Mammary epithelial cell (primary cell): ENCODE data around the gene ZNF507.

Experiments used
- CTCF ChIP-seq, 2 donors: IDR thresholded peaks in 1 of 2; conservative IDR thresholded peaks in 1 of 2; 2 replicates each; pipeline ENCODE4 v1.5.1; 2011 to 2012; ENCODE audit warnings: inconsistent platforms in 2 of 2, low read length in 2 of 2, mild to moderate bottlenecking in 2 of 2, control low read depth in 1 of 2, low read depth in 1 of 2; ENCODE audit not compliant: insufficient read depth in 1 of 2; ENCODE audit errors: extremely low read depth in 1 of 2
- EZH2 ChIP-seq: IDR thresholded peaks from 2 replicates; pipeline ENCODE4 v1.6.1; 2012; ENCODE audit warnings: low read length, inconsistent platforms, borderline replicate concordance

- no peak for TF ChIP-seq CTCF (conservative IDR thresholded peaks at IDR 0.05 in 1 of 2, IDR thresholded peaks at IDR 0.05 in 1 of 2; ENCODE audit: extremely low read depth in 1 of 2, insufficient read depth in 1 of 2, low read depth in 1 of 2, low read length in 2 of 2)
- no peak for TF ChIP-seq EZH2
Observed at GRCh38 chr19:32406161-32407003, 61.0 kb downstream of the ZNF507 start.
